HL-60/S4 treated with phorbol 12-myristate 13-acetate at 8.2 ng/mL for 4 days and 3 days (cell line): ENCODE data around the gene FEN1.

Experiments
- in situ Hi-C: fragments of 300-500 bp; cut with MboI; formaldehyde crosslinking; loops from 2 replicates; pipeline ENCODE4 v1.15.0; 2022; ENCODE audit warnings: low sequenced_read_pairs

FEN1 gene

DNA sequence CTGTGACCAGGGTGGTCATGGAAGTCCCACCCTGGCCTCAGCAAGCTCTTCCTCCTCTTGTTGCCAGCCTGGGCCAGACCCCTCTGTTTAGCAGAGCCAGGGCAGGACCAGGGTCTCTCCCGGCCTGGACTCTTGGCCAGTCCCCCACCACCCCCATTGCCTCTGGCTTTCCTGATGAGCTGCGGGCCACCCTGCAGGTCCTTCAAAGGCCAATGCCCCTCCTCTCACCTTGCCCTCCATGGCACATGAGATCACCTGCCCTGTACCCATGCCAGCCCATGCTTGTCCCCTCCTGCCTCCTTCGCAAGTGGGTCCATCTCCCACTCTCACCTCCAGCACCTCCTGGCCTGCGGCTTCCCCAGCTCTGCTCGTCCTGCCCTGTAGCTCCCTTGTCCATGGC is 45.8 kb downstream of the FEN1 start:
- in situ Hi-C loops: no loop called here

DNA sequence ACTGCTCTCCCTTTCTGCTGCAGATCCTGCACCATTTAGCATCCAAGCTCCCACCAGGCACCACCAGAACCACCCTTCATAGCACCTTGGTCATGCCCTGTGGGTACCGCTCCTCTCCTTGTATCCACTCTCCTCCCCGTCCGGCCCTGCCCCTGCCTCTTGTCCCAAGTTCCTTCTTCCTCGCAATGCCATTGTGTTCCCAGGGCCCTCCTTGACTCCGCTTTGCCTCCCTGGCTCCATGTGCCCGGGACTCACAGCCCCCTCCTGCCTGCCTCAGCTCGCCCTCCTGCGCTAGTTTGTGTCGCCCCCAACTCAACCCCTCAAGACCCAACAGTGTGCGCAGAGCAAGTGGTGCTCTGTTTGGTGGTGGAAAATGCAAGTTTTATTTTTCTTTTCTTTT is 46.2 kb downstream of the FEN1 start:
- in situ Hi-C loops: no loop called here

DNA sequence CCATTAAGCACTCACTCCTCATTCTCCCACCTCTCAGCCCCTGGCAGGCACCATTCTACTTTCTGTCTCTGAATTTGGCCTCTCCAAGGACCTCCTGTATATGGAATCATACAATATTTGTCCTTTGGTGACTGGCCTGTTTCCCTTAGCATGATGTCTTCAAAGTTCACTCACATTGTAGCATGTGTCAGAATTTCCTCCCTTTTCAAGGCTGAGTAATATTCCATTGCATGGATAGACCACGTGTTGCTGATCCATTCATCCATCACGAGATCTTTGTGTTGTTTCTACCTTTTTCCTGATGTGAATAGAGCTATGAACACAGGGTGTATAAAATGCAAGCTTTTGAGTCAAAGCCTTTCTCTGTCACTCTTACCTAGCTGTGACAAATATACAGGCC is 47.0 kb downstream of the FEN1 start:
- in situ Hi-C loops: no loop called here

DNA sequence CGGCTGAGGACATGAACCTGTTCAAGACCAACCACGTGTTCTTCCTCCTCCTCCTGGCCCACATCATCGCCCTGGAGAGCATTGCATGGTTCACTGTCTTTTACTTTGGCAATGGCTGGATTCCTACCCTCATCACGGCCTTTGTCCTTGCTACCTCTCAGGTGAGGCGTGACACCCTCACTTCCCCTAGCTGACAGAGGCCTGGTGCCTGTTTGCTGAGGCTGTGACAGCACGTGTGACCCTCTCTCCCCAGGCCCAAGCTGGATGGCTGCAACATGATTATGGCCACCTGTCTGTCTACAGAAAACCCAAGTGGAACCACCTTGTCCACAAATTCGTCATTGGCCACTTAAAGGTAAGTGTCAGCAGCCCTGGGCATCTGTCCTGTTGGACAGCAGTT is 47.7 kb downstream of the FEN1 start:
- in situ Hi-C loops: no loop called here

DNA sequence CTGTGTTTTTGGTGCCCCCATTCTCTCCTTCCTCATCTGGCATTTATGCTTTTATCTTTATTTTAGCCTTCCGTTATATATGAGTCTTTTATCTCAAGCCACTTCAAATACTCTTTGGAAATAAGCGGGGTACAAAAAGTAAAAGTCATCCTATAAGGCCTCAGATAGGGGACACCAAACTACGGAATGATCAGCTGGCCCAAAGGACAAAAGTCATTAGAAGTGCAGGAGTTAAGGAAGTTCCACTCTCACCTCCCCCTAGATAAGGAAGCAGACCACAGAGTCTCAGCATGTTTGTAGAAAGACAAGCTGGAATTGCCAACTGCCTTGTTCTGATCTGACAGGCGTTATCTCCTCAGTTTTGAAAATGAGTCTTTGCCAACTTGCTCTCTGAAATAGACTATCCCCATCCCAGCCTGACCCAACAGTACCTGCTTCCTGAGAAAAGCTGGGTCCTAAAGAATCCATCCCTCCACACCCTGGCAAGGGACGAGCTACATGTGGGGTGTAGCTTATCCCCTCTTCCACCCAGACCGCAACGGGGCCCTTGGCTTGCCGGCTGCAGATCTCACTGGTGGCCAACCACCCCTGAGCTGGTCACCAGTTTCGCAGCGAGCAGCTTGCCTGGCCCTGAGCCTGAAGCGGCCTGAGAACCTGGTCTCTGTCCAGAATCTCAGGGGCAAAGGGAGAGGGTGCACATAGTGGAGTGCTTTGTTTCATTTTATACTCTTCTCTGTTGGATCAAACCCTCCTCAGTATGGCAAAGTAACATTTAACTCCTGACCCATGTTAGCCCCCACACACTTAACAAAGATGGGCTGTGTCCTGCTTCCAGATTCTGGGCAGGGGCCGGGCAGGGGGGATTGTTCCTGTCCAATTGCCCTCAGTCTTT is 49.2 kb downstream of the FEN1 start:
- in situ Hi-C loops: no loop called here

DNA sequence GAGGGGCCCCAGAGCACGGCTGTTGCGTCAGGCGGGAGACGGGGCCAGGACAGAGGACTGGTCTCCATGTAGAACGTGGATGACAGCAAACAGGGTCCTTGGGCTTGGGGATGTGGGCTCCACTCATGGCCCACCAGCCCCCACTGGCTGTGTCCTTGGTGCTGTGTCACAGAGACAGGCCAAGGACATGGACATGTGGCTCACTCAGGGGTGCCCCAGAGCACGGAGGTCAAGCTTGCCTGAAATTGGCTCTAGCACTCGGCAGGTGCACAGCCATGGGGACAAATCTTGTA is 49.8 kb downstream of the FEN1 start:
- in situ Hi-C loops: no loop called here

DNA sequence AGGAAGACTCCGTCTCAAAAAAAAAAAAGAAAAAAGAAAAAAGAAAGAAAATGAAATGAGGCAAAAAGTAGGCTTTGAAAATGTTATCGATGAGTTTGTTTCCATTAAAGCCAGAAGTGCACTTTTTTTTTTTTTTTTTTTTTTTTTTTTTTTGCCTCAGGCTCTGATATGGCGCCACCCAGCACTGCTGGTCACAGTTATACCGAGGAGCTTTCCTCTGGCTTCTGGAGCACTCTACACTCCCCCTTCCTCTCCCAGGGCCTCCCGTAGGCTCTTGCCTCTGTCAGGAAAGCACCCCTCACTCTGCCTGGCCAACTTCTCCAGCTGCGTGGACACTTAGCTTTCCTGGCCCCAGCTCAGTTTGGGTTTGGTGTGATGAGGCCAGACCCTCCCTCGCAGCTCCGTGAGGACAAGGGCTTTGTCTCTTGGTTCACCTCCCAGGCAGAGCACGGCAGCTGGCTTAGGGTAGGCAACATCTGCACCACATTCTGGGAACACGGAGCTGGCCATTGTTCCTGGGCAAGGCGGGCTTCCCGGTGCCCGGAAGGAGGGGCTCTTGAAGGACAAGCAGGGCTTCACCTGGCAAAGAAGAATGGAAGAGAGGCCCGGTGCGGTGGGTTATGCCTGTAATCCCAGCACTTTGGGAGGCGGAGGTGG is 52.3 kb downstream of the FEN1 start:
- in situ Hi-C loops: no loop called here

DNA sequence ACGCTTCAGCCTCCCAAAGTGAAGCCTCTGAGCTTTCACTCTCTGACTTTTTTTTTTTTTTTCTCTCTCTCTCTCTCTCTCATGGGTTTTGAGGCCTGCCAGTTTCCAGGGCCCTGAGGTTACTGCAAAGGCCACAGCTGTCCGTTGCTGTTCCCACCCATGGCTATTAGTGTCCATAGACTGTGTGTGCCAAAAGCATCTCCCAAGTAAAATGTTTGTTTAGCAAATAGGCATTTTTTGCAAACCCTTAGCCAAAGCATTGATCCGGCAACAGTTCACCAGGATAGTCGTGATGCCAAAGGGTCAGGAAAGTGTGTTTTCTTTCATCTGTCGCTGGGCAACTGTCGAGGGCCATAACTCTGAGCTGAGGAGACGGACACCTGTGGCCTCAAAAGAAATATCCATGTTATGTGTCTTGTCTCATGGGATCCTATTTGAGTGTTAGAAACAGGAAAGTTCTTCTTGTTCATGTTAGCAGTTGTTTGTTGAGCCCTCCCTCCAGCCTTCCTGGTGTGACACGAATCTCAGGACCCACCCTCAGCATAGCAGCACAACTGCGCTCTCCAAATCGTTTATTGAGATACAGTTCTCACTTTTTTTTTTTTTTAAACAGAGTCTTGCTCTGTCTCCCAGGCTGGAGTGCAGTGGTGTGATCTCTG is 53.8 kb downstream of the FEN1 start:
- in situ Hi-C loops: no loop called here
